Renal cortex interstitium (tissue), 11 donors: Measurements from ENCODE around the gene RAC3. TPM values are rescaled to one million over a fixed set of nuclear protein-coding genes. Genes with fewer than 3 reads are reported as not detected.
A peak's percentile ranks its signal among the peaks of the same experiment; 100 is the strongest.

Experiments used
- DNase-seq, 11 donors: peaks; one replicate each; pipeline ENCODE4 v3.0.0-alpha.2; 2013; ENCODE audit warnings: low read depth in 9 of 11, low spot score in 4 of 11; ENCODE audit errors: extremely low read depth in 1 of 11
- polyA plus RNA-seq, 3 donors: library from polyadenylated mRNA; unstranded; fragments of 120-200 nt; gene quantifications; one replicate each; pipeline ENCODE4 v1.2.1, GENCODE V29; 2013; ENCODE audit not compliant: insufficient read length in 3 of 3

The RAC3 gene
- polyA plus RNA-seq, 3 donors, result 8.3 to 16.2 (median 11.7) TPM

DNA sequence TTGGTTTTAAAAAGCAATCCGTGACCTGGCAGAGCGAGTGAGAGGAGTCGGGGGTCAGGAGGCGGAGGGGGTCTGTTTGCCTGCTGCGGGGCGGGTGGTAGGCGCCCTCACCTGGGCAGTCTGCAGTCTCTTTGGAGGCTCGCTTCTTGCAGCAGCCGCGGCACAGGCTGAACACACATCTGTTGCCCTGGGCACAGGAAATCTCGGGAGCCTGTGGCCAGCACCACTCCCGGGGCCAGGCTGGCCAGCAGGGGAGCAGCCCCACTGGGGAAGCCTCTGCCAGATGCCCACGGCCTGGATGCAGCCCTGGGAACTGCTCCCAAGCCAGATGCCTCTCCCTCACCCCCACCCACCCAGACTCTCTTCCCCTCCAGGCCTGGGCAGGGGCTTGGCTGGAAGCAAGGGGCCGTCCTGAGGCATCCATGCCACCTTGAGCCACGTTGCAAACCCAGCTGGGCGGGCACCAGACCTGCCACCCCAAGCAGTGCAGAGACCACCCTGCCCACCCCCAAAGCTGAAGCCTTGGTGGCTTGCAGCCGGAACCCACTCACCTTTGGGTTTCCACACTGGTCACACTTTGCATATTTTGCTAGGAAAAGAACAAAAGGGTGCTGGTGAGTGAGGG lies 26.9 kb downstream of the RAC3 start:
- DNase-seq, result no peak

DNA sequence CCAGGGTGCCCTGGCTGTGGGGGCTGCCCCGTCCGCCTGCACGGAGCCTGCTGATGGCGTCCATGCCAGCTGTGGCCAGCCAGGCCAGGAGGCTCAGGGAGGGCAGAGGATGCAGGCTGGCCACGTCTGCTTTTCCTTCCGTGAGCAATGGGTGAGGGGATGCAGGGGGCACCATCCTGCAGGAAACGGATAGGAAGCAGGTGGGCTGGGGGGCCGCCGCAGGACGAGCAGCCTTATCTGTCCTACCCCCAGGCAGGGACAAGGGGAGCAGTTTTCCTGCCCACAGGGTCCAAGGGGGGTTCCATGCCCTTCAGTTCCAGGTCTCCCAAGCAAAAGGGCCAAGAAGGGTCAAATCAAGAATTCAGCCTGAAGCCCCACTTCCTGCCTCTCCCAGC lies 27.4 kb downstream of the RAC3 start:
- no peak for DNase-seq

DNA sequence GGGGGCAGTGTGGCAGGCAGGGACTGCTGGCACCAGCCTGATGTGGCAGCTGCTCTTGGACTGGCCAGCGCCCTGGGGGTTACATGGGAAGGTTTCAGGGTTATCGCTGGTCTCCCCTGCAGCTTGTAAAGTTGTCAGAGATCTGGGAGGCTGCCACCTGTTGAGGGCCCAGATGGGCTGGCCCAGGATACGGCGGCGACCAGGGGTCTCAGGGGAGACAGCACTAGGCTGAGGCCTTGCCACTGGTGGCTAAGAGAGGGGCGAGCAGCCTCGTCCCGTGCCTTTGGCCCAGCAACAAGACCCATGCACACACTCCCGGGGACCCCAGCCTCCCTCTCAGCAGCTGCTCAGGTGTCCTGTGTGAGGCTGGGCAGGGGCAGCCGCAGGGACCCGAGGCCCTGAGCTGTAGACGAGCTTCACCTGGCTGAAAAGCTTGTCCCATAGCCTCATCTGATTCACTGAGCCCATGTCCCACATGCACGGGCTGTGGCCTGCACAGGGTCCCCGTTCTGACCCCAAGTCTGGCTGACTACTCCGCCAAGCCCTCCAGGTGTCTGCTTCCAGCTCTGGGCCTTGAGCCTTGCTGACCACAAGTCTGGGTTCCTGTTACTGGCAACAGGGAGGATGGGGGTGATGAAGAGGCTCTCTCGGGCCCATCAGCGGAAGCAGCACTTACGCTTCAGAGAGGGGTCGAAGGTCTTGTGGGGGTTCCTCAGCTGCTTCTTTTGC lies 28.0 kb downstream of the RAC3 start:
- no peak for DNase-seq

DNA sequence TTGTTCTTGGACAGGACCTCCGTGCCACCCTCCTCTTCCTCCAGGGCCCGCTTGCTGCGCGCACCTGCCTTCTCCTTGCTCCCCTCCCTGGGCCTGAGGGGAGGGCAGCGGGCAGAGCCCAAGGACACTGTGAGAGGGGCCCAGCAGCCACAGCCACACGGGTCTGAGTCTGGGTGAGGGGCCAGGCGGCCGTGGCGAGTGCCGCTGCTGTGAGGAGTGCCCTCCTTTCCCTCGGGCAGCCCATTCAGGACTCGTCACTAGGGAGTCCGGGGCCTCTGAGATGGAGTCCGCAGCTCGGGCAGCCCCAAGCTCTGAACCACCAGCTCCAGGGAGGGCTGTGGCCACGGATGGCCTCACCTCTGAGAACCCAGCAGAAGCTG lies 28.5 kb downstream of the RAC3 start:
- DNase-seq, result no peak

DNA sequence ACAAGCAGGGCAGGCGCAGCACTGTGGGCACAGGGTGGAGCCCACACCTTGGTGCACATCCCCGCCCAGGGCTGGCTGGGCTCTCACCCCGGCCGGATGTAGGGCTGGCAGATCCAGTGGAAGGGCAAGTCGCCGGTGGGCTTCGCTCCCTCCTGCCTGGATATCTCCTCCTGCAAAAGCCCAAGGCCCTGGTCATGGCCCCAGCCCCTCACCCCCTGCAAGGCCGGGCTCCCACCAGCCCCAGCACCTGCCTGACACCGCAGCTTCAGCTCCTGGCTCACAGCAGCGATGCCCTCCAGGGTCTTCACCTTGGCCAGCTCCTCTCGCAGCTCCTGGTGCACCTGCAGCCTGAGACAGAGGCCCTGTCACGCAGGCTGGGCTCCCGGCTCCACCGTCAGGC lies 29.1 kb downstream of the RAC3 start:
- no peak for DNase-seq

GRCh38 chr17:82061047-82061925 lies 29.8 kb downstream of the RAC3 start:
- DNase-seq, result no peak

- no peak for DNase-seq
Observed at GRCh38 chr17:82062076-82062983, 30.9 kb downstream of the RAC3 start.

- DNase-seq, result no peak
Observed at GRCh38 chr17:82062984-82063368, 31.5 kb downstream of the RAC3 start.

- DNase-seq, result no peak
Observed at GRCh38 chr17:82063424-82064415, 32.2 kb downstream of the RAC3 start.

GRCh38 chr17:82064433-82065192 lies 33.1 kb downstream of the RAC3 start:
- DNase-seq, result no peak

GRCh38 chr17:82065193-82065637 lies 33.7 kb downstream of the RAC3 start:
- DNase-seq, result no peak

- DNase-seq, result peak in 6 of 11 donors; percentile 11 to 57 (median 44)
Observed at GRCh38 chr17:82065638-82066303, 34.3 kb downstream of the RAC3 start, which contains the start of gene DUS1L. Gene DUS1L, minus strand, starts transcription at chr17:82065804. Its CDS starts 745 bp downstream, at chr17:82065059.

GRCh38 chr17:82070611-82071010 lies 39.1 kb downstream of the RAC3 start:
- DNase-seq, result no peak

DNA sequence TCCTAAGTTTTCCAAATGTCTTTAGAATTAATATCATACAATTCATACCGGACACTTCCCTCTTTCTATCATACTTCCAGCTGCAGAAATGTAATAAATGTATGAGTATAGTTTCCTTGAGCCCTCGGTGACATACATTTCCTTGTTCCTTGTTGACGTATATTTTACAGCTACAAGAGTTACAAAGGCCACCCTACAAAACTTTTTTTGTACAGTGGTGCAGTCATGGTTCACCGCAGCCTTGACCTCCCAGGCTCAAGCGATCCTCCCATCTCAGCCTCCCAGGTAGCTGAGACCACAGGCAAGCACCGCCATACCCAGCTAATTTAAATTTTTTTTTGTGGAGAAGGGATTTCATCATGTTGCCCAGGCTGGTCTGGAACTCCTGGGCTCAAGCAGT lies 41.3 kb downstream of the RAC3 start:
- no peak for DNase-seq

GRCh38 chr17:82073446-82073845 lies 42.0 kb downstream of the RAC3 start:
- no peak for DNase-seq

DNA sequence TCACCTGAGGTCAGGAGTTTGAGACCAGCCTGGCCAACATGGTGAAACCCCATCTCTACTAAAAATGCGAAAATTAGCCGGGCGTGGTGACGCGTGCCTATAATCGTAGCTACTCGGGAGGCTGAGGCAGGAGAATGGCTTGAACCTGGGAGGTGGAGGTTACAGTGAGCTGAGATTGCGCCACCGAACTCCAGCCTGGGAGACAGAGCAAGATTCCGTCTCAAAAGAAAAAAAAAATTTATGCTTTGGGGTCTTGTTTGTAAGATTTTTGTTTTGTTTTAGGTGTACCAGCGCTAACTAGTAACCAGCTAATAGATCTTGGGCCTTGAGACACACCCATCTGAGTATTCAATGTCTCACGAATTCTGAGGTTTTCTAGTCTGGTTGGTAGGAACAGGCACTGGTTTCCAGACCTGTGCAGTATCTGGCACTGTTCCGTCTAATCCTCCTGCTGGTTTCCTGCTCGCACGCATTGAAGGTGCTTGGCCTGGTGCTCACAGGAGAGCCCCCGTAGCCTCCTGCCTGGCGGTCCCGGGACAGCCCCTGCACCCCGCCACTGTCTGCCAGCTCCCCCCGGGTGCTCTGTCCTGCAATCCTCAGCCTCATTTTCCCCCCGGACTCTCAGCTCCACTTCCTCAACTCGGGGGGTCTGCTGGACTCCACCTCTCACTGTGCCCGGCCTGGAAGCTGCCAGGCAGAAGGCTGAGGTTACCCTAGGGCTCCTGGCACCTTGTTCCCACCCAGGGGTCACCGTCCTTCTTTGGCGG lies 44.7 kb downstream of the RAC3 start:
- no peak for DNase-seq
